GM21576 (cell line): Measurements from ENCODE around the gene SMIM26.
"Not testable (repeated sequence)": the region's sequence is repeated elsewhere in the genome, so short reads cannot be mapped to it uniquely, and the experiment has no call there.

ENCODE experiments used
- ATAC-seq: cut with Tn5 transposase; IDR thresholded peaks from one replicate; pipeline ENCODE4 v1.9.1; 2021; ENCODE audit warnings: mild to moderate bottlenecking, moderate library complexity; ENCODE audit not compliant: unreplicated experiment

SMIM26 gene, protein sequence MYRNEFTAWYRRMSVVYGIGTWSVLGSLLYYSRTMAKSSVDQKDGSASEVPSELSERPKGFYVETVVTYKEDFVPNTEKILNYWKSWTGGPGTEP

DNA sequence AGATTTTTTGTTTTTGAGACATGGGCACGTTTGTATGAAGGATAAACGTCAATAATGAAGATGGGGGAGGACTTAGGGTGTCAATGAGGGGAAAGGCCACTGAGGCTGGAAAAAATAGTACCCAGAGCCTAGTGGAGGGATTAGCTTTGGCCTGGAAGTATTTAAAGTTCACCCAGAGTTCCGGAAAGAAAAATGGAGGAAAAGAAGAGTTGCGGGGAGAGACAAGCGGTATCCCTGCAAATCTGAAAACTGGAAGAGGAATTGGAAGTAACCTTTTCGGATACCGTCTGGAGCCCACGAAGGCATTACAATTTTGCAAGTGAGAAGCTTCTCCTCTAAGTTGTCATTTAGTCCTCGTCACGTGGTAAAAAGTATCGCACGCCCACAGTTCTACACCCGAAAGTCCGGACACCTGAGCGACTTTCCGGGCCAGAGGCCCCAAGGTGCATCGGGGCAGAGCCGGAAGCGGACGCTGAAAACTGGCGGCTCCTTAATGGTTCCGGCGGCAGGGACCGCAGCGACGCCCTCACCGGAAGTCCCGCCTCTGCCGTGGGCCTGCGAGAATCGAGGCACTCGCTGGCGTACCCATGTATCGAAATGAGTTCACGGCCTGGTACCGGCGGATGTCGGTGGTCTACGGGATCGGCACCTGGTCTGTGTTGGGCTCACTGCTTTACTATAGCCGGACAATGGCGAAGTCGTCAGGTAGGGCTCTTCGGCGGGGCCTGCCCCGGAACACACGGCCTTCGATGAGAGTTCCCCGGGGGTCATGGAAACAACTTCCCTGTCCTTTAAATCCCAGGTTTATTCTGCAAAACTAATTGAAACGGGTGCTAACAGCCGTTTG, at the start of gene SMIM26:
Gene SMIM26, plus strand, starts transcription at position 541 of the 847 bp plus-strand sequence. Its CDS starts 47 bp downstream, at position 588.
- peak; percentile 99 for ATAC-seq

DNA sequence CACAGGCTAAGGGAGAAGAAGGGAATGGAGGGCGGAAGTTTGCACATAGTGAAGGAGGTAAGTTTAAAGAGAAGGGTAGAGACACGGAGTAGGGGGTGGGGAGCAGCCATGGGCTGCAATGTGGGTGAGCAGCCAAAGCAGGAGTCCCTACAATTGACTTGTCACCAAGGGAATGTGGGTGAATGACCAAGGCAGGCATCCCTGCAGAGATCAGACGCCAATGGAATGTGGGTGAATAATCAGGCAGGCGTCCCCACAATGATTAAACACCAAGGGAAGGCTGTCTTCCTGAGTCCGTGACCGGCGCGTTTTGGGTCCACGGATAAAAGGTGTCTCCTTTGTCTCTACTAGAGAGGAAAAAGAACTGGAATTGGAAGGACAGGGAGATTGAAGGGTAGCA, 45.2 kb upstream of the SMIM26 start:
- not testable (repeated sequence) for ATAC-seq

DNA sequence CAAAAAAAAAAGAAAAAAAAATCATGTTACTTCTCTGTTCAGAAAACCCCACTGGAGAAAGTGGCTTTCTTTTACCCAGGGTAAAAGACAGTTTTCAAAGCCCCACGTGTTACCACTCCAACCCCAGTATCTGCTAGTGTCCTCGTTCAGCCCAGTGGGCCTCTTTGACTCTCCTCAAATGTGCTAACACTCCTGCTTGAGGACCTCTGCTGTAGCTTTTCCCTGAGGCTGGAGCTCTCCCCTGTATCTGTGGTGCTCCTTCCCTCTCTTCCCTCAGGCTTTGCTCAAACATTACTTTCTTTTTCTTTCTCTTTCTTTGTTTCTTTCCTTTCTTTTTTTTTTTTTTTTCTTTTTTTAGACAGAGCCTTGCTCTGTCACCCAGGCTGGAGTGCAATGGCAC, 44.2 kb upstream of the SMIM26 start:
- no peak for ATAC-seq

DNA sequence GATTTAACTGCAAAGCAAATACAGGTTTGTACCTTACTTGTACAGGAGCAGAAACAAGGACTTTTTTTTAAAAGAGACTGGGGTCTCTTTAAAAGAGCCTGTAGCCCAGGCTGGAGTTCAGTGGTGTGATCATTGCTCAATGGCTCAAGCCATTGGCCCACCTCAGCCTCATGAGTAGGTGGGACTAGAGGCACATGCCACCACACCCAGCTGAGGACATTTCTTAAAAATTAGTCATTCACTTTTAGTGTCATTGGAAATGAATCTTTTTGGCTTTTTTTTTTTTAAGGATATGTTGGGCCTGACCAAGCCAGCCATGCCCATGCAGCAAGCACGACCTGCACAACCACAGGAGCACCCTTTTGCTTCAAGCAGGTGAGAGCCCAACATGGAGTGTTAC, 42.6 kb upstream of the SMIM26 start:
- ATAC-seq: no peak

DNA sequence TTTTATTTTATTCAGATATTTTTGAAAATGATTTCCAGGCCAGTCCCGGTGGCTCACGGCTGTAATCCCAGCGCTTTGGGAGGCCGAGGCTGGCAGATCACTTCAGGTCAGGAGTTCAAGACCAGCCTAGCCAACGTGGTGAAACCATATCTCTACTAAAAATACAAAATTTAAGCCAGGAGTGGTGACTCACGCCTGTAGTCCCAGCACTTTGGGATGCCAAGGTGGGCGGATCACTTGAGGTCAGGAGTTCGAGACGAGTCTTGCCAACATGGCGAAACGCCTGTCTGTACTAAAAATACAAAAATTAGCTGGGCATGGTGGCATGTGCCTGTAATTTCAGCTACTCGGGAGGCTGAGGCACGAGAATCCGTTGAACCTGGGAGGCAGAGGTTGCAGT, 40.5 kb upstream of the SMIM26 start:
- not testable (repeated sequence) for ATAC-seq

DNA sequence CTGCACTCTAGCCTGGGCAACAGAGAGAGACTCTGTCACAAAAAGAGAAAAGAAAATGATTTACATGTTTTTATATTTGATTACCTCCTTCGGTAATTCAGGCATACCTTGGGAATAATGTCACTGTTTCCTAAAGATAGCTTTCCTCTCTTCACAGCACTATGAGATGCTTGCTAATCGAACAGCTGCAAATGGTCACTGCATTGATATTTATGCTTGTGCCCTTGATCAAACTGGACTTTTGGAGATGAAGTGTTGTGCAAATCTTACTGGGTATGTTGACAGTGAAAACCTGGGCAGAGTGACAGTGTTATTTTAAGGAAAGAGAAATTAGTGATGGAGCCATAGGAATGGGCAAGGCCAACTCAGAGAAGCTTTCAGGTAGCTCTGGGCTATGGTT, 39.9 kb upstream of the SMIM26 start:
- no peak for ATAC-seq

DNA sequence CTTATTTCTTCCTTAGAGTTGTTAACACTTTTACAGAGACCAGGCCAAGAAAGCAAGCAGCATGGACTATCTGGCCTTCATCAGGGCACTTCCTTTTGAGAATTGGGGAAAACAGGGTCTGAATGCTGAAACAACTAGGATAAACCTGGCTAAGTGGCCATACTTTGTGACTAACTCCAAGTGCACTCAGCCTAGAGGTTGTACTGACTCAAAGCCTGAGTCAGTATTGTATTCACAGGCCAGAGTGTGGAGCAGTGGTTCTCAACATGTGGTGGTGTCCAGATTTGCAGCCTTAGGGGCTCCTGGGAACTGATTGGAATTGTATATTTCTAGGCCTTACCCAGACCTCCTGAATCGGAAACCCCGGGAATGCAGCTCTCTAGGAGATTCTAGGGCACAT, 39.4 kb upstream of the SMIM26 start:
- no peak for ATAC-seq

DNA sequence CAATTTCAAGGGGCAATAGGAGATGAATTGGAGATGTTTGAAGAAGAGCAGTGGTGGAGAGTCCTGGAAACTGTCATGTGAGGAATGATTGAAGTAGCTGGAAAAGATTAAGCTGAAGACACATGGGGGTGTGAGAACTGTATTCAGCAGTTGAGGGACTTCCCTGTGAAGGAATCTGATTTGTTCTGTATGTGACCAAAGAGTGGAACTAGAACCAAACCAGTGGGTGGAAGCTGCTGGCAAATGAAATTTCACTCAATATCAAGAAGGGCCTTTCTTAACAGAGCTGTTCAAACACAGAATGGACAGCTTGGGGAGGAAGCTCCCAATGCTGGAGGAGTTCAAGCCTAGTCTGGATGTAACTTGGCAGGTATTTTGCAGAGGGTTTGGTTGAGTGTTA, 38.2 kb upstream of the SMIM26 start:
- no peak for ATAC-seq

DNA sequence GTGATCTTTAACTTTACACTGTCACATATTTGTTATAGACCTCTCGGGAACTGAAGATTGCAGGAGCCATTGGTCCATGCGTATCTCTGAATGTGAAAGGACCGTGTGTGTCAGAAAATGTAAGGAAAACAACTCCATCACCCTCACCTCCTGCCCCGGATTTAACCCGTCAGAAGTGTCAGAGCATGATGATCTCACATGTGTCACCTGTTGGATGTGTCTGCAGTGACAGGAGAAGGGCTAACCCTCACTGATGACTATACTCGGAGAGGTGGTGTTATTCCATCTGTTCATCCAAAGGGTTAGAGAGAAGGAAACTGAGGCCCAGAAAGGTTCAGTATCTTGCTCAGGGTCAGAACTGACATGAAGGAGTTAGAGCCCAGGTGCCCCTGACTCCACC, 34.6 kb upstream of the SMIM26 start:
- no peak for ATAC-seq

DNA sequence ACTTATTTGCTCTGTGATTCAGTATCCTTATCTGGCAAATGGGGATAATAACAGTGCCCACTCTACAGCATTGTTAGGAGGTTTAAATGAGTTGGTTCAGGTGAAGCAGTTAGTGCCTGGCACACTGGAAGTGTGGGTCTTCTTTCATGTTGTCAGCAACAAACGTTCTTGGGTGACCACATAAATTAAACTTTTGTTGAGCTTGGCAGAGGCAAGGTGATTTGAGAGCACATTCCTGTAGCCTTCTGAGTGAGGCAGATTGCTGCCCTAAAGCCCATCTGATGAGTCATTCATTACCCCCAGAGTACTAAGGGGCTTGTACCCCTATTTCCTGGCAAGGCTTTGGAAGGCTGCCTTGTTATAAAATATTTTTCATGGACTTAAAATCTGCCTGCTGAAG, 33.7 kb upstream of the SMIM26 start:
- no peak for ATAC-seq

DNA sequence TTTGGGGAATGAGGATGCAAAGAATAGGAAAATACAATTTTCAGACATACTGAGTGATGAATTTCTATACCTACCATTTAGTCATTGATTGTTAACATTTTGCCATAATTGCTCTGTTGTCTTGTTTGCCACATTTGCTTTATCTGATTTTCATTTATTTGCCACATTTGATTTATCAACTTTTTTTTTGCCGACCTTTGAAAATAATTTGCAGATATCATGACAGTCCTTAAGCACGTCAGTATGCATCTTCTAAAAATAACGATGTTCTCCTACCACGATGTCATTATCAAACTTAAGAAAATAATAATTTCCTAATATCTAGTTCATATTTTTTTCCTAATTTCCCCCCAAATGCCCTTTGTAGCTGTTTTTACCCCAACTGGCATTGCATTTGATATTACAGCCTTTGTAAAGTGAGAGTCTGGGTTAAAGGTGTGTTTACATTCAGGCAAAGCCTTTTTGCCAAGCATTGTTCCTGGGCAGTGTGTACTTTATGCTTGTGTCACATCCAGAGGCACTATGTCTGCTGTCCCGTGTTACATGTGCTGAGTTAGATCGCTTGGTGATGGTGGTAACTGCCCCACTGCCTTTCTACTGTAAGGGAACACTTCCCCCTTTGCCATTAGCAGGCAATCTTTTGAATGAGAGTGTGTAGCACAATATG, 33.1 kb upstream of the SMIM26 start:
- no peak for ATAC-seq

DNA sequence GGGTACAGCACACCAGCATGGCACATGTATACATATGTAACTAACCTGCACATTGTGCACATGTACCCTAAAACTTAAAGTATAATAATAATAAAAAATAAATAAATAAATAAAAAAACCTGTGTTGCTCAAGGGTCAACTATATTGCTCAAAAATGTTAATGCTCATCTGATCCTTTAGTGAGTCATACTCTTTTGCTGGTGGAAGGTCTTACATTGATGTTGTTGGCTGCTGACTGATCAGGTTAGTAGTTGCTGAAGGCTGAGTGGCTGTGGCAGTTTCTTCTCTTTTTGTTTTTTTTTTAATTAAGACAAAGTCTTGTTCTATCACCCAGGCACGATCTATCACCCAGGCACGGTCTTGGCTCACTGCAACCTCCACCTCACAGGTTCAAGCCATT, 29.6 kb upstream of the SMIM26 start:
- ATAC-seq: no peak

DNA sequence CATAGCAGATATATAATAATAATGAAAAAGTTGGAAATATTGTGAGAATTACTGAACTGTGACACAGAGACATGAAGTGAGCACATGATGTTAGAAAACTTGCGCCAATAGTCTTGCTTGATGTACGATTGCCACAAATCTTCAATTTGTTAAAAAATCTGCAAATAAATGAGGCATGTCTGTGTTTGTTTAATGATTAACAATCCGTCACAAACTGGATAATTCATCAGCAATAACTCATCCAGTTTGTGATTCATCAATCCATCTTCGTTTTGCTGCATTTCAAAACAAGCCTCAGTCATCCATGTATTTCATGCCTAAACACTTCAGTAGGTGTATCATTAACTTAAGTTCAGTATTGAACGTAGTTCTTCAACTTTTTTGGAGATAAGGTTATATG, 25.5 kb upstream of the SMIM26 start:
- no peak for ATAC-seq

DNA sequence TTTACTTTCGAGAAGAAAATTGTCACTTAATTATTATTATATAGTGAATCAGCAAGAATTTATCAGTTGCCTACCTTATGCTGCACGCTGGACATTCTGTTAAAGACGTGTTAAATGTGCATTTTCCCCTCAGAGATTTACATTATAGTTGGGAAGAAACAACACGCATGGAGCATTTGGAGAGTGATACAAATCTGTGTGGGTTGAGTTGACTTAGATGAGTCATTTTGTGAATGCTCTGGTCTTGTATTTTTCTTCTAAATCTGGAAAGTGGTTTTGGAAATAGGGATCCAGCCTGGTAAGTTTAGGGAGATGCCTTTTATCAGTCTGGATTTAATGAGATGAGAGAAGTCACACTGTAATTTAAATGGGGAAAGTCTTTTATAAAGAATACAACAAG, 24.0 kb upstream of the SMIM26 start:
- ATAC-seq: no peak

DNA sequence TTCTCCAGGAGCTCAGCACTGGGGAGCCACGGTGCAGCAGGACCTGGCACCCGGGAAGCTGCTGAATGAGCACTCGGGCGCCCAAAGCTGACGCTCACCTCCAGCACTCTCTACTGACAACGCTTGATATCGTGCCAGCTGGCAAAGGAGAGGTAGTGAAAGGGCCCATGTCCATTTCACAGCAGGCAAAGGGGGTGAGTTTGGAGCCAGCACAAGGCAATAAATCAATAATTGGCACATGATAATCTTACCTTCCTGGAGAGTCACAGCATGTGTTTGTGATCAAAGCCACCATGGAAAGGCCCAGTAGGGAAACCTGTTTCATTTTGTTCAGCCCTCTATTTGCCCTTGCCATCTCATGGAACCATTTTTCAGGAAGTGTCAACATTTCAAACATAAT, 23.3 kb upstream of the SMIM26 start:
- ATAC-seq: no peak

DNA sequence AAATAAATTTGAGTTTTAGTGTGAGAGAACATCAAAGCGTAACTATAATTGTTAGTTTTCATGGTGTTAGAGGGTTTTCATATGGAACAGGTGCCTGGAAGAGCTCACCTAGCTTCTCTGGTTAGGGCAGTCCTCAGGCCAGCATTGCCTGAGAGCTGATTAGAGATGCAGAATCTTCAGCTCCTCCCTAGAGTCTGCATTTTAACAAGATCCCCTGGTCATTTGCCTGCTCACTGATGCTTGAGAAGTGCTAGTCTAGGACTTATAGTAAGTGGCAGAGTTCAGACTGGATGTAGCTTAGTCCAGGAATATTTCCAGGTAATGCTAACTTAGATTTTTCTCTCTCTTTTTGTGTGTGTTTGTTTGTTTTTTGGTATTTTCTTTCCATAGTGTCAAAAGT, 21.7 kb upstream of the SMIM26 start:
- no peak for ATAC-seq

DNA sequence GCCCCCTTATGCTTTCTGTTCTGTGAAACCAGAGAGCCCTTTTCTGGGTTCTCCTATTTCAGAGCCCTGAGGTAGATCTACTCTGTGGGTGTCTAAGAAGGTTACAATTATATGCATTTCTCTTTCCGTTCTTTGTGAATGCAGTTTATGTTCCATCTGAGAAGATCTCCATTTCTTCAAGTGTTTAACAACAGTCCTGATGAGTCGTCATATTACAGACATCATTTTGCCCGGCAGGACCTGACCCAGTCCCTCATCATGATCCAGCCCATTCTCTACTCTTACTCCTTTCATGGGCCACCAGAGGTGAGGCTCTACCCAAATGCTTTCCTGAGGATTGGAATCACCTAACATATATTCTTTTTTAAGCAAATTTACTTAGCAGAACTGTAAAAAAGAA, 18.8 kb upstream of the SMIM26 start:
- no peak for ATAC-seq

DNA sequence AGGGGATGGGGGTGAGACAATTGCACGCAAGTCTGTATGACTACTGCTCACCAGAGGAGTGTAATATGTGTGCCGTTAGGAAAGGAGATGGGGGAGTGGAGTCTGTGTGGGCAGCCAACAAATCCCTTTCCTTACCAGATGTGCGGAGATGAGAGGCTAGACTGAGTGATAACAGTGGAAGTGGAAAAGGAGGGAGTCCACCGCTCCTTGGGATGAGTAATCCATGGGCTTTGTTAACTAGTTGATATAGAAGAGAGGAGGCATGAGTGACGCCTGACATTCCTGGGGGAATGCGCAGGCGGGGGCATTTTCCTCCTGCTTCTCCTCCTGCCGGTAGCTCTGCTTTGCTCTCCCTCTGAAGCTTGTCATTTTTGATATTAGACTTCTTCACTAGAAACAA, 13.5 kb upstream of the SMIM26 start:
- ATAC-seq: no peak

DNA sequence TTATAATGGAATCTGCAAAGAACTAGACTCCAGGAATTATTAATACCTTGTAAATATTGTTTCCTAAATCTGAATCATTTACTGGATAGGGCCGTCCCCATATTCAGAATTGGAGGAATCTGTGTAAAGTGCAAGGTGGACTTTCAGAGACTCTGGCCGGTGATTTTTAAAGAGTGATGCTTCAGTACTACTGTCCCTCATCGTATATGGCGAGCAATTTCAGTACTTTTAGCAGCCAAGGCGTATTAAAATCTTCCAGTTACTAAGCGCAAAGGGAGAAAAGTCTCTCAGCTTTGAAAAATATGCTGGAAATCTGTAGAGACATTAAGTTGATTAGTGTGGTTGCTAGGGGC, 483 bp downstream of the SMIM26 start:
- ATAC-seq: peak; percentile 6

DNA sequence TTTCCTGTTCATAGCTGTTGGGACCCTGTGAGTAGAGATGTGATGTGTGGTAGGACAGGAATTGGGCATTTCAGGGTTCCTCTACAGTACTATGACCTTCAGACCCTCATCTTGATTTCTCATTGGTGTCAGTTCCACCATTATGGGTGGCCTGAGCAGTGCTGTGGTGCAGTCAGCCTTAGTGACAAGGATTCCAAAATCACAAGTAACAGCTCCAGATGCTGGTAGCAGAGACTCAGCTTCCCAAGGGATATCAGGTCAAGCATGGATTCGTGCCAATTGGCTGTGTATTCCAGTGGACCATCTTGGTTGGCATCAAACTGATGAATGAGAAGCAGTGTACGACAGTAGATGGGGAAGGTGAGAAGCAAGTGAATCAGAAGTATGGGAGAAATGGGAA, 3.8 kb downstream of the SMIM26 start:
- no peak for ATAC-seq

DNA sequence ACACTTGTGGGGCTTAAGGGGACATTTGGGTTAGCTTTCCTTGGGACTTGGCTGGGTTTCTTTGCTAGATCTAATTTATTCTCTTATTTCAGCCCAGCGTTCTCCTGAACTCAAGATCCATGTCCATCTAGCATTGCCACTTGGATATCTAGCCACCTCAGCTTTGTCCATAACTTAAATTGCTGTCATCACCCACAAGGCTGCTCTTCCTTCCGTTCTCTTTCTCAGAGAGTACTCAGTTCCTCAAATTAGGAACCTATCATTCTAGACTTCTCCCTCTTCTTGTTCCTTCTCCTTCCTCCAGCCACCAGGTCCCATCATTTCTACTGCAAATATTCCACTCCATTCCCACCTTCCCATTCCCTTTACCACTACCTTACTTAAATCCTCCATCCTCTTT, 4.3 kb downstream of the SMIM26 start:
- ATAC-seq: no peak

DNA sequence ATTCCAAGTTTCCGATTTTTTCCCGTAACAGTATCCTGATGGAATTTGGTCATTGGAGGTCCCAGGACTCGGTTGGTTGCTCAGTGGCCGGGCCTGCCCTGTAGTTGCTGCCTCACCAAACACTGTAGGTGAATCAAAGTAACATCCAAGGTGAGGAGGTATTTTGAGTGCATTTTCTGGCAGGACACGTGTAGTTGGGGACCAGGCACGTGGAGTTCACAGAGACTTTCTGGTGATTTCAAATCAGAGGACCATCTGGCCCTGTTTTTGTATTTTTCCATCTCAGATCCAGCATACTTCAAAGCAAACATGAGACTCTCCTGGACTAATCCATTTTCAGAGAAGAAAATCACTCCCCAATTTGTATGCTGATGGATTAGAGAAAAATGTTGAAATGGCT, 10.7 kb downstream of the SMIM26 start:
- no peak for ATAC-seq
